IMR-90 (cell line): ENCODE results near the gene TNP1. TPM values are rescaled to one million over a fixed set of nuclear protein-coding genes. Genes with fewer than 3 reads are reported as not detected.

ENCODE experiments used
- ATAC-seq: fragments of 200-7000 bp; cut with Tn5 transposase; 2 replicates; pipeline ENCODE4 v1.9.1; 2020; ENCODE audit warnings: low read depth, mild to moderate bottlenecking, moderate library complexity
- BruUV-seq: library from RNA; stranded (reverse); fragments of 400-500 nt; replicated peaks from 2 replicates; lab custom pipeline; 2021; lab: Mats Ljungman, UMichigan
- CTCF ChIA-PET: fragments of 300-600 bp; formaldehyde crosslinking; extraction: SDS; loops from one replicate; lab custom pipeline; 2021; ENCODE audit warnings: antibody characterized with exemption; lab: Yijun Ruan, JAX
- POLR2A ChIA-PET: fragments of 300-600 bp; sonication (Branson Sonifier 250); formaldehyde crosslinking; loops from one replicate; lab custom pipeline; 2022; ENCODE audit warnings: antibody characterized with exemption; ENCODE audit not compliant: unreplicated experiment; lab: Charles Lee
- DNase-seq: peaks from one replicate; pipeline ENCODE4 v3.0.0; 2013
- H2AFZ ChIP-seq: replicated peaks from 2 replicates; pipeline ENCODE3; 2013; ENCODE audit warnings: low read length, mild to moderate bottlenecking; ENCODE audit not compliant: poor library complexity
- H2AK5ac ChIP-seq: 2 replicates; pipeline ENCODE4 v1.6.1; 2013; ENCODE audit warnings: low read depth, low read length, inconsistent platforms
- H2AK9ac ChIP-seq: replicated peaks from 2 replicates; pipeline ENCODE3; 2013; ENCODE audit warnings: mild to moderate bottlenecking, low read depth, low read length, moderate library complexity; ENCODE audit not compliant: poor library complexity
- H2BK120ac ChIP-seq: 2 replicates; pipeline ENCODE4 v1.6.1; 2013; ENCODE audit warnings: low read depth, low read length, inconsistent platforms
- H2BK15ac ChIP-seq: 3 replicates; pipeline ENCODE4 v1.6.1; 2013; ENCODE audit warnings: low read depth, low read length, inconsistent platforms
- H2BK20ac ChIP-seq: 2 replicates; pipeline ENCODE4 v1.6.1; 2013; ENCODE audit warnings: low read depth, mild to moderate bottlenecking, inconsistent platforms, low read length, moderate library complexity
- H2BK5ac ChIP-seq: 2 replicates; pipeline ENCODE4 v1.6.1; 2013; ENCODE audit warnings: mild to moderate bottlenecking, low read depth, low read length, inconsistent platforms; ENCODE audit not compliant: poor library complexity, severe bottlenecking
- H3K14ac ChIP-seq: replicated peaks from 2 replicates; pipeline ENCODE4 v1.6.1; 2013; ENCODE audit warnings: low read depth, low read length, inconsistent platforms
- H3K18ac ChIP-seq: 2 replicates; pipeline ENCODE4 v1.6.1; 2013; ENCODE audit warnings: low read depth, low read length, control low read depth
- H3K23ac ChIP-seq: 2 replicates; pipeline ENCODE4 v1.6.1; 2013; ENCODE audit warnings: low read depth, low read length, inconsistent platforms
- H3K27ac ChIP-seq: 2 replicates; pipeline ENCODE4 v1.5.1; 2013; ENCODE audit warnings: mild to moderate bottlenecking, control low read depth, low read length; ENCODE audit not compliant: insufficient read depth
- H3K27me3 ChIP-seq: 2 replicates; pipeline ENCODE4 v1.6.1; 2013; ENCODE audit warnings: low read length; ENCODE audit not compliant: control insufficient read depth, insufficient read depth
- H3K36me3 ChIP-seq: 2 replicates; pipeline ENCODE4 v1.6.1; 2013; ENCODE audit warnings: low read length, mixed read lengths; ENCODE audit not compliant: control insufficient read depth, insufficient read depth
- H3K4ac ChIP-seq: 2 replicates; pipeline ENCODE4 v1.6.1; 2013; ENCODE audit warnings: low read depth, low read length, inconsistent platforms
- H3K4me1 ChIP-seq: 2 replicates; pipeline ENCODE4 v1.6.1; 2013; ENCODE audit warnings: low read length, mixed read lengths; ENCODE audit not compliant: control insufficient read depth, insufficient read depth
- H3K4me2 ChIP-seq: 2 replicates; pipeline ENCODE4 v1.6.1; 2013; ENCODE audit warnings: low read depth, mild to moderate bottlenecking, control low read depth, low read length, moderate library complexity
- H3K4me3 ChIP-seq: 2 replicates; pipeline ENCODE4 v1.5.1; 2013; ENCODE audit warnings: low read depth, mild to moderate bottlenecking, control low read depth, low read length, moderate library complexity; ENCODE audit not compliant: insufficient read depth
- H3K56ac ChIP-seq: 2 replicates; pipeline ENCODE4 v1.6.1; 2013; ENCODE audit warnings: low read length, inconsistent platforms; ENCODE audit not compliant: insufficient read depth; ENCODE audit errors: extremely low read depth
- H3K79me1 ChIP-seq, 2 experiments: 2 replicates each; pipeline ENCODE4 v1.6.1; 2013; ENCODE audit warnings: low read length in 2 of 2, inconsistent platforms in 1 of 2, low read depth in 1 of 2
- H3K9ac ChIP-seq: 2 replicates; pipeline ENCODE4 v1.6.1; 2013; ENCODE audit warnings: low read depth, low read length, control low read depth
- H3K9me1 ChIP-seq: 2 replicates; pipeline ENCODE4 v1.6.1; 2013; ENCODE audit warnings: low read length, inconsistent platforms; ENCODE audit not compliant: insufficient read depth
- H3K9me3 ChIP-seq: 2 replicates; pipeline ENCODE4 v1.6.1; 2013; ENCODE audit warnings: low read length; ENCODE audit not compliant: control insufficient read depth, insufficient read depth
- H4K20me1 ChIP-seq: 2 replicates; pipeline ENCODE4 v1.6.1; 2013; ENCODE audit warnings: low read length, inconsistent platforms; ENCODE audit not compliant: insufficient read depth
- H4K5ac ChIP-seq: 2 replicates; pipeline ENCODE4 v1.6.1; 2013; ENCODE audit warnings: mild to moderate bottlenecking, low read depth, low read length, control low read depth
- H4K8ac ChIP-seq, 2 experiments: 2 replicates each; pipeline ENCODE4 v1.6.1; 2013; ENCODE audit warnings: low read depth in 2 of 2, low read length in 2 of 2, control low read depth in 1 of 2, inconsistent platforms in 1 of 2
- H4K91ac ChIP-seq: 2 replicates; pipeline ENCODE4 v1.6.1; 2013; ENCODE audit warnings: low read depth, low read length, inconsistent platforms; ENCODE audit not compliant: insufficient read depth
- BHLHE40 ChIP-seq: fragments of 150-350 bp; IDR thresholded peaks from 2 replicates; pipeline ENCODE4 v1.6.1; 2016; ENCODE audit warnings: mild to moderate bottlenecking, low read depth, low read length
- CEBPB ChIP-seq: IDR thresholded peaks from 2 replicates; pipeline ENCODE4 v1.6.1; 2012; ENCODE audit warnings: low read depth, low read length, improper control_type of control experiment
- CHD1 ChIP-seq: IDR thresholded peaks from 2 replicates; pipeline ENCODE4 v1.6.1; 2012; ENCODE audit warnings: low read depth, low read length, improper control_type of control experiment
- CTCF ChIP-seq: conservative IDR thresholded peaks from 2 replicates; pipeline ENCODE4 v1.5.1; 2012; ENCODE audit warnings: mild to moderate bottlenecking, low read depth, low read length, improper control_type of control experiment
- ELK1 ChIP-seq: fragments of 150-350 bp; IDR thresholded peaks from 2 replicates; pipeline ENCODE4 v1.6.1; 2016; ENCODE audit warnings: low read depth, mild to moderate bottlenecking, low read length, moderate library complexity, borderline replicate concordance
- FOS ChIP-seq: fragments of 150-350 bp; IDR thresholded peaks from 2 replicates; pipeline ENCODE4 v1.6.1; 2016; ENCODE audit warnings: low read depth, low read length
- MAFK ChIP-seq: IDR thresholded peaks from 2 replicates; pipeline ENCODE4 v1.6.1; 2012; ENCODE audit warnings: low read depth, low read length, improper control_type of control experiment
- MAZ ChIP-seq: IDR thresholded peaks from 2 replicates; pipeline ENCODE4 v1.6.1; 2012; ENCODE audit warnings: low read depth, mild to moderate bottlenecking, low read length, improper control_type of control experiment, moderate library complexity, borderline replicate concordance
- MXI1 ChIP-seq: IDR thresholded peaks from 2 replicates; pipeline ENCODE4 v1.6.1; 2012; ENCODE audit warnings: low read depth, mild to moderate bottlenecking, low read length, moderate library complexity, borderline replicate concordance
- NFE2L2 ChIP-seq: fragments of 150-350 bp; IDR thresholded peaks from 2 replicates; pipeline ENCODE4 v1.6.1; 2016; ENCODE audit warnings: low read depth, mild to moderate bottlenecking, low read length
- POLR2A ChIP-seq: IDR thresholded peaks from 2 replicates; pipeline ENCODE4 v1.6.1; 2012; ENCODE audit warnings: mild to moderate bottlenecking, low read depth, low read length
- RAD21 ChIP-seq: IDR thresholded peaks from 2 replicates; pipeline ENCODE4 v1.6.1; 2012; ENCODE audit warnings: low read length, improper control_type of control experiment
- RCOR1 ChIP-seq: IDR thresholded peaks from 2 replicates; pipeline ENCODE4 v1.6.1; 2012; ENCODE audit warnings: mild to moderate bottlenecking, low read length, improper control_type of control experiment; ENCODE audit not compliant: insufficient replicate concordance
- RFX5 ChIP-seq: IDR thresholded peaks from 2 replicates; pipeline ENCODE4 v1.8.0; 2012; ENCODE audit warnings: low read depth, mild to moderate bottlenecking, low read length, moderate library complexity
- SMC3 ChIP-seq: fragments of 150-350 bp; IDR thresholded peaks from 2 replicates; pipeline ENCODE4 v1.6.1; 2016; ENCODE audit warnings: low read depth, mild to moderate bottlenecking, antibody characterized with exemption, low read length, moderate library complexity
- USF2 ChIP-seq: fragments of 150-350 bp; IDR thresholded peaks from 2 replicates; pipeline ENCODE4 v1.6.1; 2017; ENCODE audit warnings: mild to moderate bottlenecking, antibody characterized with exemption, low read length, low read depth
- WGBS, 2 experiments: methylation state at CpG; one replicate each; pipeline versions ENCODE4 v1.1.5 to v1.1.7; 2013; ENCODE audit warnings: missing lambda C conversion rate in 2 of 2; ENCODE audit not compliant: insufficient read length in 1 of 2; ENCODE audit errors: extremely low coverage in 2 of 2; 5-methylcytosine and 5-hydroxymethylcytosine counted together
- dilution Hi-C: fragments of 300-500 bp; cut with HindIII; formaldehyde crosslinking; loops from one replicate; pipeline ENCODE4 v1.14.3; 2018; ENCODE audit warnings: low sequenced_read_pairs; ENCODE audit not compliant: unreplicated experiment
- in situ Hi-C: fragments of 300-500 bp; cut with MboI; formaldehyde crosslinking; loops from 3 replicates; pipeline ENCODE4 v1.14.3; 2019; ENCODE audit warnings: low sequenced_read_pairs, inconsistent platforms, mixed read lengths
- intact Hi-C: fragments of 100-400 bp; cut with micrococcal nuclease; formaldehyde crosslinking; loops from 2 replicates; pipeline ENCODE4 v1.10.0; 2022
- polyA plus RNA-seq, 3 experiments: library from polyadenylated mRNA; depleted of rRNA; stranded (reverse); fragments of >200 nt; gene quantifications; 2 replicates each; pipeline ENCODE4 v1.2.3, GENCODE V29; 2012; ENCODE audit warnings: low replicate concordance in 1 of 3
- total RNA-seq: library from RNA; depleted of rRNA; stranded (reverse); fragments of >200 nt; gene quantifications from 2 replicates; pipeline ENCODE4 v1.2.3, GENCODE V29; 2012

TNP1 gene
- total and polyA plus RNA-seq, 2 of the 4 experiments (the other 2 are of a cell fraction): not detected

GRCh38 chr2:216903470-216903869 lies 43.6 kb upstream of the TNP1 start:
- Histone ChIP-seq H4K8ac (no peak overlapping the region), H3K56ac (no peak overlapping the region), H2AK9ac (no peak overlapping the region), H3K27ac (no peak overlapping the region), H4K20me1 (no peaks in the 10 kb centered on the region), H2AK5ac (no peak overlapping the region), H4K5ac (no peak overlapping the region), H3K36me3 (no peaks in the 10 kb centered on the region), H2AFZ (no peak overlapping the region), H3K9me1 (no peaks in the 10 kb centered on the region), H2BK120ac (no peak overlapping the region), H3K23ac (no peak overlapping the region), H3K4me3 (no peak overlapping the region), H3K9ac (no peak overlapping the region), H2BK15ac (no peak overlapping the region), H3K4me1 (peaks cover 2% of the 10 kb centered on the region; the same call in 1 of the 2 replicates), H3K27me3 (no peaks in the 10 kb centered on the region), H3K79me1 (no peaks in the 10 kb centered on the region), H3K9me3 (peaks cover 2% of the 10 kb centered on the region), H4K91ac (no peak overlapping the region), H3K4ac (no peak overlapping the region), H2BK5ac (no peak overlapping the region), H3K4me2 (no peak overlapping the region), H3K18ac (no peak overlapping the region), H3K14ac (no peak overlapping the region), H2BK20ac (no peak overlapping the region)
- intact Hi-C loops (no loop called here), dilution Hi-C loops (no loop called here), in situ Hi-C loops (no loop called here)
- no peak for ATAC-seq
- ChIA-PET POLR2A (no interaction called here), CTCF (no interaction called here)
- no TSS peak for BruUV-seq
- DNase-seq: no peak
- TF ChIP-seq CEBPB (no peak), ELK1 (no peak), CHD1 (no peak), MXI1 (no peak), NFE2L2 (no peak), MAZ (no peak), SMC3 (no peak), BHLHE40 (no peak), CTCF (no peak), FOS (no peak), USF2 (no peak), POLR2A (no peak), RCOR1 (no peak), MAFK (no peak), RAD21 (no peak), RFX5 (no peak)
- WGBS, 2 experiments: no CpG with 5 or more reads among the region's 3 CpGs
